ENCODE data around the gene INCENP.
"Not testable (repeated sequence)": the region's sequence is repeated elsewhere in the genome, so short reads cannot be mapped to it uniquely, and the experiment has no call there.

Gene INCENP

GRCh38 chr11:62123669-62124185 is at the start of gene INCENP:
Gene INCENP, plus strand, starts transcription at chr11:62124011. Its CDS starts 4,151 bp downstream, at chr11:62128162.
- DNase-seq: peak; percentile 97

- no peak for DNase-seq
Observed at GRCh38 chr11:62075438-62075837, 48.4 kb upstream of the INCENP start.

- DNase-seq: no peak
Observed at GRCh38 chr11:62077132-62077531, 46.7 kb upstream of the INCENP start.

- DNase-seq: peak; percentile 11 to 61
Observed at GRCh38 chr11:62081378-62082291, 42.2 kb upstream of the INCENP start.

GRCh38 chr11:62082292-62082657 is 41.5 kb upstream of the INCENP start:
- no peak for DNase-seq

- DNase-seq: not testable (repeated sequence)
Observed at GRCh38 chr11:62084801-62085200, 39.0 kb upstream of the INCENP start.

- DNase-seq: no peak
Observed at GRCh38 chr11:62087694-62088093, 36.1 kb upstream of the INCENP start.

GRCh38 chr11:62088331-62088933 is 35.4 kb upstream of the INCENP start:
- DNase-seq: no peak

GRCh38 chr11:62103141-62103540 is 20.7 kb upstream of the INCENP start:
- DNase-seq: no peak

- no peak for DNase-seq
Observed at GRCh38 chr11:62103986-62104385, 19.8 kb upstream of the INCENP start.

- DNase-seq: no peak
Observed at GRCh38 chr11:62104816-62105653, 18.8 kb upstream of the INCENP start.

- no peak for DNase-seq
Observed at GRCh38 chr11:62105667-62106191, 18.1 kb upstream of the INCENP start.

GRCh38 chr11:62108017-62108750 is 15.6 kb upstream of the INCENP start:
- peak in 1 of 2 experiments; percentile 52 for DNase-seq

GRCh38 chr11:62108971-62109404 is 14.8 kb upstream of the INCENP start:
- no peak for DNase-seq

GRCh38 chr11:62115085-62115694 is 8.6 kb upstream of the INCENP start:
- no peak for DNase-seq

- no peak for DNase-seq
Observed at GRCh38 chr11:62116451-62116850, 7.4 kb upstream of the INCENP start.

GRCh38 chr11:62119569-62119968 is 4.2 kb upstream of the INCENP start:
- no peak for DNase-seq

- DNase-seq: no peak
Observed at GRCh38 chr11:62120001-62120400, 3.8 kb upstream of the INCENP start.

GRCh38 chr11:62120431-62120830 is 3.4 kb upstream of the INCENP start:
- no peak for DNase-seq

- no peak for DNase-seq
Observed at GRCh38 chr11:62122076-62122475, 1.7 kb upstream of the INCENP start.

All from NCI-H1930 (cell line).